ENCODE data around the gene CPD.

- TF ChIP-seq POLR2A (IDR thresholded peaks at IDR 0.05; ENCODE audit: low read depth, low read length) (no peak), POU2F2 (IDR thresholded peaks at IDR 0.05; ENCODE audit: low read depth, low read length) (no peak), POLR2AphosphoS5 (IDR thresholded peaks at IDR 0.05; ENCODE audit: low read depth, low read length) (no peak), TAF1 (IDR thresholded peaks at IDR 0.05; ENCODE audit: low read depth, low read length) (no peak), PAX5 (IDR thresholded peaks at IDR 0.05; ENCODE audit: insufficient read depth, low read length, severe bottlenecking) (no peak), SPI1 (IDR thresholded peaks at IDR 0.05; ENCODE audit: low read depth, low read length) (no peak)
These were observed 47.6 kb downstream of the CPD start for GRCh38 chr17:30426292-30426691.
